H1 (cell line): ENCODE data around the gene CDK3. TPM values are rescaled to one million over a fixed set of nuclear protein-coding genes. Genes with fewer than 3 reads are reported as not detected.

Source experiments
- CTCF ChIA-PET: fragments of 300-600 bp; sonication (Branson Sonifier 250); formaldehyde crosslinking; loops from one replicate; lab custom pipeline; 2021; ENCODE audit not compliant: partially characterized antibody; lab: Charles Lee
- POLR2A ChIA-PET: fragments of 300-600 bp; sonication (Branson Sonifier 250); formaldehyde crosslinking; loops from one replicate; lab custom pipeline; 2021; ENCODE audit warnings: inconsistent platforms; ENCODE audit not compliant: partially characterized antibody; lab: Charles Lee
- DNase-seq, 2 experiments: peaks; one replicate each; pipeline versions ENCODE4 v3.0.0 to v3.0.0-alpha.2; 2010 to 2022; ENCODE audit warnings: low spot score in 2 of 2, low read depth in 1 of 2, mixed read lengths in 1 of 2
- FAIRE-seq: peaks from 2 replicates; lab custom pipeline; 2011; peaks lifted over from hg19 to GRCh38; lab: Jason Lieb, UNC
- H2AFZ ChIP-seq: 2 replicates; pipeline ENCODE4 v1.8.1; 2012; ENCODE audit warnings: low read length, inconsistent platforms
- H2AK5ac ChIP-seq: 2 replicates; pipeline ENCODE4 v1.6.1; 2013; ENCODE audit warnings: low read depth, low read length
- H2BK120ac ChIP-seq: replicated peaks from 2 replicates; pipeline ENCODE3; 2013; ENCODE audit warnings: low read depth, low read length, inconsistent platforms
- H2BK12ac ChIP-seq: 2 replicates; pipeline ENCODE4 v1.6.1; 2013; ENCODE audit warnings: low read depth, low read length
- H2BK15ac ChIP-seq: 2 replicates; pipeline ENCODE4 v1.6.1; 2013; ENCODE audit warnings: low read length
- H2BK20ac ChIP-seq: 2 replicates; pipeline ENCODE4 v1.6.1; 2013; ENCODE audit warnings: low read length
- H2BK5ac ChIP-seq: 2 replicates; pipeline ENCODE4 v1.6.1; 2013; ENCODE audit warnings: low read depth, low read length
- H3K14ac ChIP-seq: 2 replicates; pipeline ENCODE4 v1.6.1; 2013; ENCODE audit warnings: inconsistent platforms; ENCODE audit not compliant: insufficient read length
- H3K18ac ChIP-seq: 2 replicates; pipeline ENCODE4 v1.6.1; 2013; ENCODE audit warnings: low read length; ENCODE audit errors: extremely low read depth
- H3K23ac ChIP-seq: 2 replicates; pipeline ENCODE4 v1.6.1; 2013; ENCODE audit warnings: inconsistent platforms; ENCODE audit not compliant: insufficient read length
- H3K23me2 ChIP-seq: 2 replicates; pipeline ENCODE4 v1.6.1; 2013; ENCODE audit warnings: low read depth, low read length
- H3K27ac ChIP-seq: 2 replicates; pipeline ENCODE4 v1.6.1; 2011; ENCODE audit warnings: low read depth, low read length, inconsistent platforms
- H3K27me3 ChIP-seq, 4 experiments: replicated peaks in 1 of 4; 1 replicate in 1 of 4; 2 replicates in 3 of 4; pipeline versions ENCODE4 v1.6.1 to v1.8.1; 2011 to 2013; ENCODE audit warnings: low read length in 3 of 4, mild to moderate bottlenecking in 3 of 4, inconsistent platforms in 2 of 4, mixed read lengths in 2 of 4, moderate library complexity in 1 of 4; ENCODE audit not compliant: control insufficient read depth in 3 of 4, insufficient read depth in 3 of 4; ENCODE audit errors: extremely low read depth in 1 of 4
- H3K36me3 ChIP-seq, 4 experiments: 2 replicates each; pipeline versions ENCODE4 v1.6.1 to v1.8.1; 2011 to 2013; ENCODE audit warnings: mild to moderate bottlenecking in 4 of 4, low read length in 3 of 4, moderate library complexity in 2 of 4, control low read depth in 1 of 4, inconsistent platforms in 1 of 4; ENCODE audit not compliant: insufficient read depth in 4 of 4, control insufficient read depth in 2 of 4
- H3K4ac ChIP-seq: replicated peaks from 2 replicates; pipeline ENCODE3; 2013; ENCODE audit warnings: low read length, low read depth, mixed read lengths, inconsistent platforms; ENCODE audit not compliant: insufficient read length
- H3K4me1 ChIP-seq, 4 experiments: replicated peaks in 1 of 4; 1 replicate in 1 of 4; 2 replicates in 3 of 4; pipeline versions ENCODE4 v1.6.1 to v1.8.1; 2011 to 2013; ENCODE audit warnings: low read length in 3 of 4, inconsistent platforms in 2 of 4, mixed read lengths in 1 of 4; ENCODE audit not compliant: insufficient read depth in 4 of 4, control insufficient read depth in 3 of 4
- H3K4me2 ChIP-seq, 2 experiments: 2 replicates each; pipeline versions ENCODE4 v1.6.1 to v1.8.1; 2011 to 2013; ENCODE audit warnings: low read depth in 2 of 2, low read length in 2 of 2, control low read depth in 1 of 2, inconsistent platforms in 1 of 2, mild to moderate bottlenecking in 1 of 2; ENCODE audit not compliant: insufficient read depth in 1 of 2
- H3K4me3 ChIP-seq, 4 experiments: fragments of 200-600, 300-600 bp in 1 of 4; sonication (generic), shearing (Covaris generic), sonication (Bioruptor Twin) in 1 of 4; 2 replicates each; pipeline versions ENCODE4 v1.5.1 to v1.8.1; 2011 to 2016; ENCODE audit warnings: low read length in 4 of 4, low read depth in 3 of 4, control low read depth in 2 of 4, inconsistent platforms in 2 of 4, mild to moderate bottlenecking in 2 of 4, mixed read lengths in 1 of 4, moderate library complexity in 1 of 4; ENCODE audit not compliant: insufficient read depth in 2 of 4; ENCODE audit errors: extremely low read depth in 1 of 4
- H3K56ac ChIP-seq: replicated peaks from 2 replicates; pipeline ENCODE3; 2013; ENCODE audit warnings: low read depth, mild to moderate bottlenecking, mixed read lengths, low read length, inconsistent platforms; ENCODE audit not compliant: insufficient read length
- H3K79me1 ChIP-seq: 2 replicates; pipeline ENCODE4 v1.6.1; 2013; ENCODE audit warnings: low read depth, low read length, control low read depth
- H3K79me2 ChIP-seq, 2 experiments: 2 replicates each; pipeline versions ENCODE4 v1.6.1 to v1.8.1; 2012 to 2013; ENCODE audit warnings: low read length in 2 of 2, mild to moderate bottlenecking in 2 of 2, inconsistent platforms in 1 of 2; ENCODE audit not compliant: insufficient read depth in 2 of 2, control insufficient read depth in 1 of 2
- H3K9ac ChIP-seq, 4 experiments: replicated peaks in 1 of 4; 1 replicate in 1 of 4; 2 replicates in 3 of 4; pipeline versions ENCODE4 v1.6.1 to v1.8.1; 2011 to 2013; ENCODE audit warnings: low read depth in 3 of 4, low read length in 3 of 4, control low read depth in 2 of 4, mild to moderate bottlenecking in 2 of 4, moderate library complexity in 2 of 4, inconsistent platforms in 1 of 4; ENCODE audit errors: extremely low read depth in 1 of 4
- H3K9me3 ChIP-seq, 2 experiments: 2 replicates each; pipeline versions ENCODE4 v1.6.1 to v1.8.1; 2012 to 2013; ENCODE audit warnings: mild to moderate bottlenecking in 2 of 2, moderate library complexity in 2 of 2, control low read depth in 1 of 2, inconsistent platforms in 1 of 2, low read depth in 1 of 2, low read length in 1 of 2, mixed read lengths in 1 of 2; ENCODE audit not compliant: insufficient read depth in 2 of 2
- H4K20me1 ChIP-seq, 2 experiments: replicated peaks in 1 of 2; 2 replicates each; pipeline versions ENCODE3 to v1.8.1; 2011 to 2013; ENCODE audit warnings: inconsistent platforms in 2 of 2, low read length in 2 of 2, mild to moderate bottlenecking in 1 of 2; ENCODE audit not compliant: insufficient read depth in 2 of 2, control insufficient read depth in 1 of 2
- H4K5ac ChIP-seq: 2 replicates; pipeline ENCODE4 v1.6.1; 2013; ENCODE audit warnings: low read length, low read depth, mixed read lengths, inconsistent platforms; ENCODE audit not compliant: insufficient read length
- H4K8ac ChIP-seq: 2 replicates; pipeline ENCODE4 v1.8.0; 2013; ENCODE audit warnings: mild to moderate bottlenecking, moderate library complexity, low read length, inconsistent platforms; ENCODE audit not compliant: insufficient read depth; ENCODE audit errors: extremely low read depth
- H4K91ac ChIP-seq: replicated peaks from 2 replicates; pipeline ENCODE3; 2013; ENCODE audit warnings: low read length, mixed read lengths, inconsistent platforms; ENCODE audit not compliant: insufficient read length
- TAF7 ChIP-seq: optimal IDR thresholded peaks from 2 replicates; pipeline ENCODE3; 2011; ENCODE audit warnings: low read depth, mild to moderate bottlenecking, inconsistent platforms, low read length, moderate library complexity, borderline replicate concordance
- WGBS, 2 experiments: shearing (Covaris generic) in 1 of 2; methylation state at CpG; one replicate each; pipeline versions ENCODE4 v1.1.6 to v1.1.7; 2013 to 2015; ENCODE audit warnings: low lambda C conversion rate in 2 of 2, mixed read lengths in 2 of 2, inconsistent platforms in 1 of 2, low coverage in 1 of 2, missing lambda C conversion rate in 1 of 2; ENCODE audit not compliant: insufficient replicate concordance in 2 of 2, insufficient coverage in 1 of 2, insufficient read length in 1 of 2; ENCODE audit errors: extremely low coverage in 1 of 2, missing lambda C conversion rate in 1 of 2; 5-methylcytosine and 5-hydroxymethylcytosine counted together
- polyA plus RNA-seq, 7 experiments: library from polyadenylated mRNA; depleted of rRNA in 3 of 7; stranded (reverse) in 5 of 7; unstranded in 2 of 7; fragments of >200 nt in 5 of 7; fragments of 200-250 nt in 2 of 7; gene quantifications; 1 replicate in 5 of 7; 2 replicates in 1 of 7; 4 replicates in 1 of 7; pipeline versions ENCODE4 v1.2.1 to v1.2.3, GENCODE V29; 2011 to 2013; ENCODE audit warnings: missing spikeins in 2 of 7, mixed read lengths in 2 of 7
- total RNA-seq: library from RNA; stranded (reverse); fragmentation: NEBNext Ultra II Directional; extraction: Animal tissue kit (Norgen Biotek cat#: 25700); gene quantifications from 2 replicates; pipeline ENCODE4 v1.2.1, GENCODE V29; 2021

Gene CDK3
- total and polyA plus RNA-seq, 2 of the 8 experiments (the other 6 are each of a cell fraction or from before 2014, with no cell fraction given): 10.0 to 14.6 TPM

DNA sequence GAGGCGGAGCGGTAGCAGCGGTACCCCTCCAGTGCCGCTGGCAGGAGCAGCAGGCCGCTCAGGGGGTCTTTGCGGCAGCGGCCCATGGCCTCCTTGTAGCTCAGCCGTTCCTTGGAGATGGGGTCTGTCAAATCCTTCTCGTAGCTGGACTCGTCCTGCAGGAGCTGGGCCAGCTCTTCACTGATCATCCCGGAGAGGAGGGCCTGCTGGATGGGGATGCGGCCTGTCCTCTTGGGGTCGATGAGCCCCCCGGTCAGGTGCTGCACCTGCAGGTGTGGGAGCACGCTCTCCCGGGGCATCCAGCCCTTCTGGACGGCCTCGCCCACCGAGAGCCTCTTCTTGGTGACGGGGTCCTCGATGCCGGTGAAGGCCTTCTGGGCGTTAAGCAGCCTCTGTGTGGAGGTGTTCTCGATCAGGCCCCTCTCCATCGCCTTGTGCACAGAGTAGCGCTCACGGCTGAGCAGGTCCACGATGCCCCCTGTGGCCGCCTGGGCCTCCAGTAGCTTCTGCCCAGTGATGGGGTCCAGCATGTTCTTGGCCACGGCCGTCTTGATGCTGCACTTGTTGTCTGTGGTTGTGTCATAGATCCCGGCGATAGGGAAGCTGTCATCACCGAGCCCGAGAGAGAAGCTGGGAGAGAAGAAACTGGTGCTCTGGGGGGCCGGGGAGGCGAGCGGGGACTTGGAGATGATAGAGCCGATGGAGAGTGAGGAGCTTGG, 6.6 kb downstream of the CDK3 start:
- FAIRE-seq: no peak
- no peak overlapping the region for H3K56ac ChIP-seq
- no peak overlapping the region for H3K23ac ChIP-seq
- CTCF ChIA-PET: interaction anchor here (0.7 to 32.0 kb wide), 17 partner anchors 5 to 294 kb away, joined by 3 to 885 read pairs (median 4); partner anchors contain the start of genes CDK3, EVPL, MRPL38 and TRIM65
- no peaks in the 10 kb centered on the region for H3K79me1 ChIP-seq
- H3K9ac ChIP-seq: no peak overlapping the region
- H3K18ac ChIP-seq: no peak overlapping the region
- H4K8ac ChIP-seq: no peak overlapping the region
- H4K5ac ChIP-seq: no peak overlapping the region
- no peaks in the 10 kb centered on the region; a peak in 1 of 8 replicates for H3K36me3 ChIP-seq
- H3K4me3 ChIP-seq: no peak overlapping the region
- no peak overlapping the region for H2AK5ac ChIP-seq
- H3K14ac ChIP-seq: no peak overlapping the region
- no peak overlapping the region for H2AFZ ChIP-seq
- no peak overlapping the region for H2BK5ac ChIP-seq
- H3K79me2 ChIP-seq: no peaks in the 10 kb centered on the region
- H2BK120ac ChIP-seq: no peak overlapping the region
- no peak for DNase-seq
- H3K4me1 ChIP-seq: no peaks in the 10 kb centered on the region
- H3K27me3 ChIP-seq: no peaks in the 10 kb centered on the region
- no peaks in the 10 kb centered on the region; a peak in 1 of 4 replicates for H3K9me3 ChIP-seq
- no peak overlapping the region for H2BK15ac ChIP-seq
- H3K4ac ChIP-seq: no peak overlapping the region
- POLR2A ChIA-PET: interaction anchor here (1.0 to 1.5 kb wide), 5 partner anchors 9 to 111 kb away, joined by 4 to 5 read pairs (median 4); partner anchors contain the start of gene TRIM65
- no peak overlapping the region for H3K4me2 ChIP-seq
- no peaks in the 10 kb centered on the region for H4K20me1 ChIP-seq
- no peak overlapping the region for H3K27ac ChIP-seq
- no peaks in the 10 kb centered on the region for H3K23me2 ChIP-seq
- 94% methylated on average over 38 of the region's 39 CpGs; no CpG with 5 or more reads in 1 of the 2 experiments for WGBS, 2 experiments
- no peak overlapping the region for H2BK12ac ChIP-seq
- no peak overlapping the region for H4K91ac ChIP-seq
- H2BK20ac ChIP-seq: no peak overlapping the region
- TF ChIP-seq TAF7: no peak
